Ovary (tissue), 10 donors: Measurements from ENCODE around the gene KIR2DL3. TPM values are rescaled to one million over a fixed set of nuclear protein-coding genes. Genes with fewer than 3 reads are reported as not detected.
"Not testable (repeated sequence)": the region's sequence is repeated elsewhere in the genome, so short reads cannot be mapped to it uniquely, and the experiment has no call there.

ENCODE experiments used
- DNase-seq, 5 donors: peaks; one replicate each; pipeline ENCODE4 v3.0.0-alpha.2; 2019 to 2020
- H3K27ac ChIP-seq, 2 donors: fragments of 200-600 bp; one replicate each; pipeline versions ENCODE4 v1.5.1 to v1.8.0; 2019 to 2022
- H3K27me3 ChIP-seq: fragments of 200-600 bp; one replicate; pipeline ENCODE4 v1.8.0; 2022
- H3K36me3 ChIP-seq: fragments of 200-600 bp; sonication (generic); one replicate; pipeline ENCODE4 v1.5.1; 2019
- H3K4me1 ChIP-seq: one replicate; pipeline ENCODE4 v1.8.1; 2013; ENCODE audit warnings: mild to moderate bottlenecking, moderate library complexity; ENCODE audit not compliant: insufficient read depth
- H3K4me3 ChIP-seq: fragments of 200-600 bp; sonication (generic); one replicate; pipeline ENCODE4 v1.5.1; 2017
- H3K9me3 ChIP-seq, 2 donors: fragments of 200-600 bp in 1 of 2; sonication (generic) in 1 of 2; one replicate each; pipeline versions ENCODE4 v1.5.1 to v1.8.1; 2013 to 2019; ENCODE audit warnings: mild to moderate bottlenecking in 1 of 2, moderate library complexity in 1 of 2
- CTCF ChIP-seq, 3 donors: fragments of 450-650 bp in 2 of 3; fragments of 200-600 bp in 1 of 3; IDR thresholded peaks; one replicate each; pipeline versions ENCODE4 v1.5.1 to v1.8.0; 2016 to 2022; ENCODE audit warnings: antibody characterized with exemption in 3 of 3, mild to moderate bottlenecking in 1 of 3
- EP300 ChIP-seq: sonication (generic); formaldehyde crosslinking; IDR thresholded peaks from one replicate; pipeline ENCODE4 v1.6.1; 2017; ENCODE audit warnings: antibody characterized with exemption
- POLR2A ChIP-seq: fragments of 450-650 bp; IDR thresholded peaks from one replicate; pipeline ENCODE4 v1.6.1; 2017; ENCODE audit warnings: antibody characterized with exemption, mild to moderate bottlenecking, moderate library complexity
- WGBS, 3 donors: extraction: QIAGEN DNeasy Blood & Tissue Kit in 1 of 3; methylation state at CpG; one replicate each; pipeline versions ENCODE4 v1.1.5 to v1.1.7; 2013 to 2017; 5-methylcytosine and 5-hydroxymethylcytosine counted together
- intact Hi-C, 4 donors: fragments of 100-400 bp; cut with DNase I; formaldehyde crosslinking; loops; one replicate each; pipeline versions ENCODE4 v1.11.0 to v1.15.1; 2022 to 2023
- long read RNA-seq, 3 donors: library from polyadenylated mRNA in 2 of 3; unstranded in 2 of 3; transcript quantifications; one replicate each; pipeline ENCODE4 v2.0.0 and lab custom pipeline, GENCODE V29; 2021 to 2026
- polyA plus RNA-seq, 2 donors: library from polyadenylated mRNA; stranded (reverse); fragments of 200-250 nt in 1 of 2; fragments of 350-450 nt in 1 of 2; fragmentation: Illumina TruSeq in 1 of 2; extraction: RNeasy Lipid Tissue Mini Kit (QIAGEN cat#74804) in 1 of 2; gene quantifications; one replicate each; pipeline ENCODE4 v1.2.3, GENCODE V29; 2013 to 2014
- total RNA-seq, 7 donors: library from RNA; depleted of rRNA in 2 of 7; stranded (reverse); fragments of >200 nt in 2 of 7; fragmentation: NEBNext Ultra II Directional in 3 of 7; extraction: Animal tissue kit (Norgen Biotek cat#: 25700) in 3 of 7; gene quantifications; one replicate each; pipeline versions ENCODE4 v1.1.0 to v1.2.4, GENCODE V29; 2016 to 2023
- donor health status: DM: no; HTN: no; CAD: no; lungs with moderate emphysema.
- donor health status: DM: no; HTN: no; CAD: no.
- donor health status: Bipolar disorder and iron deficiency.
- donor health status: DM: yes; HTN: yes; CAD: no.
- donor health status: DM: no; HTN: no; CAD: no.
- donor health status: DM: yes; HTN: yes; CAD: no.

The KIR2DL3 gene
- total RNA-seq (not detected), polyA plus RNA-seq (under 1 TPM in 1 of 2 donors, not detected in 1; 0.45 TPM)
- long read RNA-seq, donor 1, result 0 reads
- long read RNA-seq, donor 2, result 0 reads
- long read RNA-seq, donor 3, result 0 reads

DNA sequence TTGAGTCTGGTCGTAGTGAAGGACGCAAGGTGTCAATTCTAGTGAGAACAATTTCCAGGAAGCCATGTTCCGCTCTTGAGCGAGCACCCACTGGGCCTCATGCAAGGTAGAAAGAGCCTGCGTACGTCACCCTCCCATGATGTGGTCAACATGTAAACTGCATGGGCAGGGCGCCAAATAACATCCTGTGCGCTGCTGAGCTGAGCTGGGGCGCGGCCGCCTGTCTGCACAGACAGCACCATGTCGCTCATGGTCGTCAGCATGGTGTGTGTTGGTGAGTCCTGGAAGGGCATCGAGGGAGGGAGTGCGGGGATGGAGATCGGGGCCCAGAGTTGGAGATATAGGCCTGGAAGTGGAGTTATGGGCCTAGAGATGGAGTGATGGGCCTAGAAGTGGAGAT, at the start of gene KIR2DL3:
TSS of gene KIR2DL3 (plus strand) at position 208 of the 400 bp plus-strand sequence. CDS start at position 241, 33 bp downstream.
- H3K4me3 ChIP-seq, H3K9me3 ChIP-seq, H3K27me3 ChIP-seq, H3K27ac ChIP-seq, H3K36me3 ChIP-seq, H3K4me1 ChIP-seq, DNase-seq: not testable (repeated sequence)
- intact Hi-C loops, result loop anchor here in 1 of 4 donors (5.0 kb wide), 1 partner anchor 109 kb away; no protein-coding TSS in a partner anchor
- 85 to 88% (median 87%) methylated on average over 15 to 16 of the region's 16 CpGs for WGBS, 3 donors

GRCh38 chr19:54691582-54692297, 46.6 kb upstream of the KIR2DL3 start:
- 56 to 72% (median 70%) methylated on average over 9 of the region's 9 CpGs for WGBS, 3 donors
- no peaks in the 10 kb centered on the region for H3K36me3 ChIP-seq

GRCh38 chr19:54692298-54692615, 46.1 kb upstream of the KIR2DL3 start:
- no peak overlapping the region for H3K4me3 ChIP-seq
- no peak overlapping the region for H3K27ac ChIP-seq
- no peak for DNase-seq
- no peaks in the 10 kb centered on the region for H3K4me1 ChIP-seq
- 55 to 62% (median 61%) methylated on average over 4 of the region's 4 CpGs for WGBS, 3 donors
- intact Hi-C loops, result no loop called here
- TF ChIP-seq POLR2A (no peak), EP300 (no peak), CTCF (IDR thresholded peaks at IDR 0.05) (no peak)
- no peaks in the 10 kb centered on the region for H3K36me3 ChIP-seq
- no peaks in the 10 kb centered on the region for H3K27me3 ChIP-seq
- H3K9me3 ChIP-seq, result peaks cover 0 to 5% of the 10 kb centered on the region in 2 donors

More at GRCh38 chr19:54691582-54692297, 46.6 kb upstream of the KIR2DL3 start:
- intact Hi-C loops, result no loop called here
- no peak overlapping the region for H3K27ac ChIP-seq
- H3K4me3 ChIP-seq, result no peak overlapping the region
- no peak for DNase-seq
- no peaks in the 10 kb centered on the region for H3K27me3 ChIP-seq
- H3K4me1 ChIP-seq, result no peaks in the 10 kb centered on the region
- TF ChIP-seq CTCF (IDR thresholded peaks at IDR 0.05), result no peak
- no peak for TF ChIP-seq POLR2A
- no peak for TF ChIP-seq EP300
- H3K9me3 ChIP-seq, result peaks cover 0 to 5% of the 10 kb centered on the region in 2 donors

- intact Hi-C loops, result no loop called here
- no peak for DNase-seq
- no peaks in the 10 kb centered on the region for H3K36me3 ChIP-seq
- 70 to 83% (median 74%) methylated on average over 5 of the region's 5 CpGs for WGBS, 3 donors
- H3K4me1 ChIP-seq, result no peaks in the 10 kb centered on the region
- H3K27ac ChIP-seq, result no peak overlapping the region
- TF ChIP-seq CTCF (IDR thresholded peaks at IDR 0.05) (no peak), EP300 (no peak), POLR2A (no peak)
- H3K27me3 ChIP-seq, result no peaks in the 10 kb centered on the region
- H3K9me3 ChIP-seq, result peaks cover 0 to 5% of the 10 kb centered on the region in 2 donors
- no peak overlapping the region for H3K4me3 ChIP-seq
These were observed 43.7 kb upstream of the KIR2DL3 start for GRCh38 chr19:54694648-54695047.

DNA sequence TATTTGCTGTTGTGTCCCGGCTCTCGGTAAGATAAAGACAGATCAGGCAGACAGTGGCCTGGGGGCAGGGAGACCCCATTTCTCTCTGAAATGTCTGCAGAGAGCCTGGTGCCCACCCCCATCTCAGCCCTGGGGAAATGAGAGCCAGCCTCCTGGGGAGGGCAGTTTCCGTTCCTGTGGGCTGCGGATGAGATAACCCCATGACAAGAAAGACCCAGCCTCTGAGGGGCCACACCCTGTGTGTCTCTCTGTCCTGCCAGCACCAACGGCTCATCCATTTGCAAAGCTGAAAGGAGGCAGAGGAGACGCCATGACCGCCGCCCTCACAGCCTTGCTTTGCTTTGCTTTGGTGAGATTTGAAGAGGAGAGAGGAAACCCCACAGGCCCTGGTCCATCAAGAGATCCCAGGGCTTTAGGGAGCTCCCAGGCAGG, 42.2 kb upstream of the KIR2DL3 start:
- H3K9me3 ChIP-seq, result peaks cover 0 to 5% of the 10 kb centered on the region in 2 donors
- H3K4me3 ChIP-seq, result no peak overlapping the region
- TF ChIP-seq POLR2A (no peak), EP300 (no peak), CTCF (IDR thresholded peaks at IDR 0.05) (no peak)
- intact Hi-C loops, result no loop called here
- no peak overlapping the region for H3K27ac ChIP-seq
- no peak for DNase-seq
- H3K36me3 ChIP-seq, result no peaks in the 10 kb centered on the region
- 64 to 75% (median 69%) methylated on average over 8 of the region's 8 CpGs for WGBS, 3 donors
- no peaks in the 10 kb centered on the region for H3K27me3 ChIP-seq
- no peaks in the 10 kb centered on the region for H3K4me1 ChIP-seq
